Measurements from ENCODE around the gene SETD4.

Gene SETD4

DNA sequence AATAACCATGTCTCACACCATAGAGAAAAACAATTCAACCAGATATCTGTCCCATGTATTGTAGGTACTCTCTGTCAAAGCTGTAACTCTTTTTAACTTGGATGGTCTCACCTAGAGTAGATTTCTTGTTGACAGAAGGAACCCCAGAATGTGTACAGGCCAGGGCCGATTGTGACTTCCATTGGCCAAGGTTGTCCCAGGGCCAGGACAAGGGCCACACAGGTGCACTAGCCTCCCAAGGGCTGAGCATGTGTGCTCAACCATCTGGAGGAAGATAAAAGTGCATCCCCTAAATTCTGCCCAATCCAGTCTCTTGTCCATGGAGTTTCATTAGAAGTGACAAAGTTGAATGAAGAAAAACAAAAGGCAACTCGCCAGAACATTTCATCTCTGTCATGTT lies 51.8 kb downstream of the SETD4 start:
- Histone ChIP-seq H3K27me3 (ENCODE audit: insufficient read depth, low read length, poor library complexity) (peaks cover 3% of the 10 kb centered on the region), H3K9ac (ENCODE audit: low read depth, low read length) (no peak overlapping the region), H3K79me2 (ENCODE audit: insufficient read depth, low read length) (no peaks in the 10 kb centered on the region)

GRCh38 chr21:36005879-36006400 lies 54.4 kb downstream of the SETD4 start:
- no peak overlapping the region for H2AFZ ChIP-seq (ENCODE audit: low read depth, low read length)
- no peak overlapping the region for H3K9ac ChIP-seq (ENCODE audit: low read depth, low read length)
- no peak for DNase-seq
- TF ChIP-seq CTCF (IDR thresholded peaks at IDR 0.05; ENCODE audit: borderline replicate concordance, extremely low read depth, low read length, poor library complexity, severe bottlenecking) (no peak), EZH2 (IDR thresholded peaks at IDR 0.05; ENCODE audit: borderline replicate concordance, low read depth, low read length, severe bottlenecking) (no peak)
- H3K9me3 ChIP-seq (ENCODE audit: insufficient read depth, low read length, severe bottlenecking), result no peaks in the 10 kb centered on the region
- H3K4me2 ChIP-seq (ENCODE audit: insufficient read depth, low read length), result no peak overlapping the region
- H3K36me3 ChIP-seq (ENCODE audit: insufficient read depth, low read length), result no peaks in the 10 kb centered on the region
- H3K4me1 ChIP-seq (ENCODE audit: insufficient read depth, low read length), result no peaks in the 10 kb centered on the region
- H3K4me3 ChIP-seq (ENCODE audit: low read depth in 1 of 2, low read length in 2 of 2), result no peak overlapping the region
- ATAC-seq (ENCODE audit: insufficient read depth, low read depth), result no peak
- no peaks in the 10 kb centered on the region for H4K20me1 ChIP-seq (ENCODE audit: insufficient read depth, low read length)
- H3K27me3 ChIP-seq (ENCODE audit: insufficient read depth, low read length, poor library complexity), result peaks cover 2% of the 10 kb centered on the region
- H3K79me2 ChIP-seq (ENCODE audit: insufficient read depth, low read length), result no peaks in the 10 kb centered on the region
- H3K27ac ChIP-seq (ENCODE audit: low read length), result no peak overlapping the region

More for the DNA sequence above, 51.8 kb downstream of the SETD4 start:
- H3K9me3 ChIP-seq (ENCODE audit: insufficient read depth, low read length, severe bottlenecking), result no peaks in the 10 kb centered on the region
- no peak for TF ChIP-seq EZH2 (IDR thresholded peaks at IDR 0.05; ENCODE audit: borderline replicate concordance, low read depth, low read length, severe bottlenecking)
- no peak for TF ChIP-seq CTCF (IDR thresholded peaks at IDR 0.05; ENCODE audit: borderline replicate concordance, extremely low read depth, low read length, poor library complexity, severe bottlenecking)
- no peak overlapping the region for H3K4me2 ChIP-seq (ENCODE audit: insufficient read depth, low read length)
- H3K36me3 ChIP-seq (ENCODE audit: insufficient read depth, low read length), result no peaks in the 10 kb centered on the region
- no peak overlapping the region for H3K4me3 ChIP-seq (ENCODE audit: low read depth in 1 of 2, low read length in 2 of 2)
- DNase-seq, result no peak
- no peak for ATAC-seq (ENCODE audit: insufficient read depth, low read depth)
- H2AFZ ChIP-seq (ENCODE audit: low read depth, low read length), result no peak overlapping the region
- H4K20me1 ChIP-seq (ENCODE audit: insufficient read depth, low read length), result no peaks in the 10 kb centered on the region
- H3K4me1 ChIP-seq (ENCODE audit: insufficient read depth, low read length), result no peaks in the 10 kb centered on the region
- H3K27ac ChIP-seq (ENCODE audit: low read length), result no peak overlapping the region

DNA sequence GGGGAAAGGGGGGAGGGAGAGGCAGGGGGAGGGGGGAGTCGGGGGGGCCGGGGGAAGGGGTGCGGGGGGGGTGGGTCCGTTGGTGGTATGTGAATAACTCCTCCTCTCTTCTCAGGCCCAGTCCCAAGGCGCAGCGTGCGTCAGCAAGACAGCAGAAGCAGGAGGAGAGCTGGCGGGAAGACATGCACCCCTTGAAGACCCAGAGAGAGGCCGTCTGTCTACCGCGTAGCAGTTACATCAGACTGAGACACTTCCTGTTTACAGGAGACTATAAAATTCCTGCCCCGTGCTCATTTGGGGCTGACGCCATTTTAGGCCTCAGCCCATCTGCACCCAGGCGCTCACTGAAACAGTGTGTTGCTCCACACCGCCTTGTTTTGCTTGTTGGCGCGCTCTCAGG lies 55.3 kb downstream of the SETD4 start:
- no peak overlapping the region for H3K4me3 ChIP-seq (ENCODE audit: low read depth in 1 of 2, low read length in 2 of 2)
- no peak overlapping the region for H3K9ac ChIP-seq (ENCODE audit: low read depth, low read length)
- TF ChIP-seq CTCF (IDR thresholded peaks at IDR 0.05; ENCODE audit: borderline replicate concordance, extremely low read depth, low read length, poor library complexity, severe bottlenecking), result no peak
- TF ChIP-seq EZH2 (IDR thresholded peaks at IDR 0.05; ENCODE audit: borderline replicate concordance, low read depth, low read length, severe bottlenecking), result no peak
- no peak overlapping the region for H3K27ac ChIP-seq (ENCODE audit: low read length)
- peak; percentile 52 for DNase-seq
- no peaks in the 10 kb centered on the region for H4K20me1 ChIP-seq (ENCODE audit: insufficient read depth, low read length)
- peaks cover 8% of the 10 kb centered on the region for H3K27me3 ChIP-seq (ENCODE audit: insufficient read depth, low read length, poor library complexity)
- no peaks in the 10 kb centered on the region for H3K36me3 ChIP-seq (ENCODE audit: insufficient read depth, low read length)
- no peaks in the 10 kb centered on the region for H3K9me3 ChIP-seq (ENCODE audit: insufficient read depth, low read length, severe bottlenecking)
- no peak overlapping the region for H3K4me2 ChIP-seq (ENCODE audit: insufficient read depth, low read length)
- H3K79me2 ChIP-seq (ENCODE audit: insufficient read depth, low read length), result no peaks in the 10 kb centered on the region
- ATAC-seq (ENCODE audit: insufficient read depth, low read depth), result peak; percentile 68
- H3K4me1 ChIP-seq (ENCODE audit: insufficient read depth, low read length), result no peaks in the 10 kb centered on the region
- no peak overlapping the region for H2AFZ ChIP-seq (ENCODE audit: low read depth, low read length)

GRCh38 chr21:36004441-36004840 lies 55.9 kb downstream of the SETD4 start:
- no peak overlapping the region for H3K27ac ChIP-seq (ENCODE audit: low read length)
- H3K27me3 ChIP-seq (ENCODE audit: insufficient read depth, low read length, poor library complexity), result peaks cover 12% of the 10 kb centered on the region
- ATAC-seq (ENCODE audit: insufficient read depth, low read depth), result no peak
- no peak overlapping the region for H3K4me2 ChIP-seq (ENCODE audit: insufficient read depth, low read length)
- no peak overlapping the region for H2AFZ ChIP-seq (ENCODE audit: low read depth, low read length)
- no peaks in the 10 kb centered on the region for H3K4me1 ChIP-seq (ENCODE audit: insufficient read depth, low read length)
- H3K79me2 ChIP-seq (ENCODE audit: insufficient read depth, low read length), result no peaks in the 10 kb centered on the region
- TF ChIP-seq EZH2 (IDR thresholded peaks at IDR 0.05; ENCODE audit: borderline replicate concordance, low read depth, low read length, severe bottlenecking) (no peak), CTCF (IDR thresholded peaks at IDR 0.05; ENCODE audit: borderline replicate concordance, extremely low read depth, low read length, poor library complexity, severe bottlenecking) (no peak)
- no peak overlapping the region for H3K9ac ChIP-seq (ENCODE audit: low read depth, low read length)
- no peaks in the 10 kb centered on the region for H4K20me1 ChIP-seq (ENCODE audit: insufficient read depth, low read length)
- no peak overlapping the region for H3K4me3 ChIP-seq (ENCODE audit: low read depth in 1 of 2, low read length in 2 of 2)
- no peaks in the 10 kb centered on the region for H3K9me3 ChIP-seq (ENCODE audit: insufficient read depth, low read length, severe bottlenecking)
- no peak for DNase-seq
- no peaks in the 10 kb centered on the region for H3K36me3 ChIP-seq (ENCODE audit: insufficient read depth, low read length)

Measured in DND-41 (cell line).